HG02938 (cell line): ENCODE results near the gene KIF1C.
A peak's percentile ranks its signal among the peaks of the same experiment; 100 is the strongest.

Experiments
- ATAC-seq: cut with Tn5 transposase; IDR thresholded peaks from one replicate; pipeline ENCODE4 v1.9.1; 2021; ENCODE audit warnings: mild to moderate bottlenecking, moderate library complexity; ENCODE audit not compliant: unreplicated experiment

Gene KIF1C

DNA sequence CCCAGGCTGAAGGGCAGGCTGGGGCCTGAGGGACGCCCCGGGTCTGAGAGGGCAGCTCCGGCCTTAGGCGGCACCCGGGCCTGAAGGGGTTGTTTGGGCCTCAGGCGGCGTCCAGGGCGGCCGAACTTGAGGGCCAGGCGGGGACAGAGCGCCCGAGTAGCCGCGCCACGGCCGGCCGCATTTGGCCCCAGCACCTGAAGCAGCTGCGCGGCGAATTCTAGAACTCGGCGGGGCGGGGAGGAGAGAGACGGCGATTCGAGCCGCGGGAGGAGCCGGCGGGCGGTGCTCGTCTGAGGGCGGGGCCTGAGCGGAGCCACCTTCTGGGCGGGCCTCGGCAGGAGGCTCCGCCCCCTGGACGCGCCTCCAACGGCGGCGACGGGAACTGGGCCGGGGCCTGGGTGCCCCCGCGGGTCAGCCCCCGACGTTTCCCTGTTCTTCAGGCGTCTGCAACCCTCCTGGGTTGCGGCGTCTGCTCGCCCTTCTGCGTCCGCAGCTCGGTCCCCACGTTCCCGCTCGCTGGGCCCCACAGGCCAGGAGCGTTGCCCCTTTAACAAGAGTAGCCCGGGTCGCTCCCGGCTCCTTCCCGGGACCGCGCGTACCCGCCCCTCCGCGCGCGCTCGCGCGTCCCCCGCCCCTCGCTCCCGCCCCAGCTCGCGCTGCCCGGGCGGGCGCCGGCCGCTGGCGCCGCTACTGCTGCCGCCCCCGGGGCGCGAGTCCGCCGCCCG is at the start of gene KIF1C, which contains the start of gene INCA1:
KIF1C (plus strand) TSS at position 649 of the 725 bp plus-strand sequence. CDS start 2,297 bp downstream, outside the sequence.
INCA1 (minus strand) TSS at position 221 of the 725 bp plus-strand sequence. CDS start 3,085 bp downstream, outside the sequence.
- ATAC-seq = peak; percentile 78

- peak; percentile 24 for ATAC-seq
Measured at GRCh38 chr17:4948166-4948930, 49.4 kb upstream of the KIF1C start, which contains the start of gene PFN1. TSS of gene PFN1 (minus strand) at chr17:4948530. CDS start at chr17:4948394, 136 bp downstream.

DNA sequence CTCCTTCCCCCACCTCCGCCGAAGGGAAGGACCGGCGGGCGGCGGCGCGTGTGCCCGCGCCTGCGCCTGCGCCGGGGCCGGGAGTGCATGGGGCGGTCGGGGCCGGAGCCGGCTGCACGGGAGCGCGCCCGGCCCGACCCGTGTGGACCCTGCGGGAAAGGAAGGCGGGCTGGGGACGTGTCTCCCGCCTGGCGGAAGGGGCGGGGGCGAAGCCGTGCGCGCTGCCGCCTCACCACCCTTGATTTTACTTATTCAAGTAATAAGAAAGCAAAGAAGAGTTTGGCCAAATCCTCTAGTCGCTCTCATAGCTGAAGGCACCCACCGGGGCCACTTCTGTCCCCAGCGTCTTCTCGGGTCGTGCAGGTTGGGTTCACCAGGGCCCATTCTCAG is 48.8 kb upstream of the KIF1C start:
- peak; percentile 18 for ATAC-seq

GRCh38 chr17:4949321-4950074 is 48.3 kb upstream of the KIF1C start:
- ATAC-seq = peak; percentile 9

DNA sequence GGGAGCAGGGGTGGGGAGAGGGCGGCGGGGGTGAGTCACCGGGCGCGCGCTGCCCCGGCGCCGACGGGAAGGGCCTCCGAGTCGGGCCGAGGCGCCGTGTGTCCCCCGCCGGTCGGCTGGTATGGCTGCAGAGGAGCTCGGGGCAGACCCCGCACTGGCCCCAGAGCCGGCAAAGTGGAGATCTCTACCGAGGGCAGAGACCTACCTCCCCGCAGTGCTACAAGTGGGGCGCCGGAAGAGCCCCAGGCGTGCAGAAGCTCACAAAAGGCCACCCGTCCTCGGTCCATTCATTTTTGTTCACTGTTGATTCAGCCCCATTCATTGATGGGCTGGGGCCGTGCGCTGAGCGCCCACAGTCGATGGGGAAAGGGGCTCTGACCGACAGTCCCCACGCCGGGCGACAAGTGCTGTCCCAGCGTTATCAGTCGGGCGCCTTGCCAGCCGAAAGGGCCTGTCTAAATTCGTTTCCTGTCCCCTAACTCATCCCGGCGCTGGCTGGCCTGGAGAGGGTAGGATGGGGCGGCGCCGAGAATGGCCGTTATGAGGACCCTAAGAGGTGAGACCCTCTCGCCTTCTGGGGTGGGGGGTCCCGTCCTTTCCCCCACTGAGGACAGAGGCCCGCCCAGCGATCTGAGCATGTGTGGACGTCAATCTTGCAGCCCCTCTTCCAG is 47.5 kb upstream of the KIF1C start:
- peak; percentile 3 for ATAC-seq

GRCh38 chr17:4950746-4951204 is 47.0 kb upstream of the KIF1C start, which contains the start of gene ENO3:
TSS of gene ENO3 (plus strand) at chr17:4951119. CDS start at chr17:4951830, 711 bp downstream.
- ATAC-seq = no peak

GRCh38 chr17:4951486-4951885 is 46.3 kb upstream of the KIF1C start:
- no peak for ATAC-seq

DNA sequence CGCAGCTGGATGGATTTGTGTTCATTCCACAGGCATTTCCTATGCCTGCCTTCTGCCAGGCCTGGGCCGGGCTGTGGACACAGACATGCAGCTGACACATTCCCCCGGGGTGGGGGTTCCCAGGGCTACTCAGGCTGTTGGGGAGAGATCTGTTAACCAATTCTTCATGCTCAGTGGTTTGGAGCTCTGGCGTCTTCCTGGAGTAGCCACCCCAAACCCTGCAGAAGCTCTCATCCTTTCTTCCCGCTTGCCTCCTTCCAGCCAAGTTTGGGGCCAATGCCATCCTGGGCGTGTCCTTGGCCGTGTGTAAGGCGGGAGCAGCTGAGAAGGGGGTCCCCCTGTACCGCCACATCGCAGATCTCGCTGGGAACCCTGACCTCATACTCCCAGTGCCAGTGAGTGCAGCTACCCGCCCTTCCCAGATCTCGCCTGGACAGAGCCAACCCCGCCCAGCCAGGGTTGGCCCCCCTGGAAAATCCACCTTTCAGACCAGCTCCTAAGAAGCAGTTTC is 44.2 kb upstream of the KIF1C start:
- ATAC-seq = no peak

- no peak for ATAC-seq
Measured at GRCh38 chr17:4955091-4955490, 42.7 kb upstream of the KIF1C start.

GRCh38 chr17:4956493-4957061 is 41.2 kb upstream of the KIF1C start:
- no peak for ATAC-seq

DNA sequence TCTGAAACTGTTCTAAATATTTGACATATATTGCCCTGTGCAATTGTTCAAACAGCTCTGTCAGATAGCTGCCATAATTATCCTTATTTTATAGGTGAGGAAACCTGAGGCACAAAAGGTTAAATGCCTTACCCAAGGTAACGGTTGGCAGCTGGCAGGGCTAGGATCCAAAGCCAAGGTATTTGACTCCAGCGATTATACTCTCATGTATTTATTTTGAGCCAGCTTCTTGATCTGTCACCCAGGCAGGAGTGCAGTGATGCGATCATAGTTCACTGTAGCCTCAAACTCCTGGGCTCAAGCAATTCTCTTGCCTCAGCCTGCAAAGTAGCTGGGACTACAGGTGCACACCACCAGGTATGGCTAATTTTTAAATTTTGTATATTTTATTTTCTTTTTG is 39.6 kb upstream of the KIF1C start:
- ATAC-seq = no peak

DNA sequence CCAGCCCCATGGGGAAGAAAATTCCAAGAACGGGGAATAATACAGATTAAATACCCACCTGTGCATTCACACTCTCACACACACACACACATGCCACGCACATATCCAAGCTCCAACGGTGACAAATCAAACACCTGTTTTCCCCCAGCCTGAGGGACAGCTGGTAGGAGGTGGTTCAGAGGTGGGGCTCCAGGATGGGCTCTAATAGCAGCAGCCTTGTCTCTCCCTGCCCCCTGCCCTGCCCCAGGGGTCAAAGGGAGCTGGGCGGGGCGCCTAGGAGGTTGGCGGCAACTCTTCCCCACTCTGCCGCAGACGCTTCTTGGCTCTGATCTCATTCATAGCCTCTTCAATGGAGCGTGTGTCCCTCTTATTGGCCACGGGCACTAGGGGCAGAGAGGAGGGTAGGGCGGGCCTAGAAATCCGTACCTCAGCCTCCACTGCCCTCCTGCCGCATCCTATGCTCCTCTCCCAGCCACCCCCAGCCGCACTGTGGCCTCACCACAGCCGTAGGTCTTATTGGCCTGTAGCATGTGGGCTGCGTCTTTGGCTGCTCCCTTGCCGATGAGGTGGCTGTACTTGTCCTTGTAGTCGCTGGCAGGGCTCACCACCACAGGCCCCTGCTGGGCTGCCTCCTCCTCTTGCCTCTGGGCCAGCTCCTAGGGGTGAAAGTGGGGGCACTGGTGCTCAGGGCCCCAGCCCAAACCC is 38.3 kb upstream of the KIF1C start:
- ATAC-seq = no peak

DNA sequence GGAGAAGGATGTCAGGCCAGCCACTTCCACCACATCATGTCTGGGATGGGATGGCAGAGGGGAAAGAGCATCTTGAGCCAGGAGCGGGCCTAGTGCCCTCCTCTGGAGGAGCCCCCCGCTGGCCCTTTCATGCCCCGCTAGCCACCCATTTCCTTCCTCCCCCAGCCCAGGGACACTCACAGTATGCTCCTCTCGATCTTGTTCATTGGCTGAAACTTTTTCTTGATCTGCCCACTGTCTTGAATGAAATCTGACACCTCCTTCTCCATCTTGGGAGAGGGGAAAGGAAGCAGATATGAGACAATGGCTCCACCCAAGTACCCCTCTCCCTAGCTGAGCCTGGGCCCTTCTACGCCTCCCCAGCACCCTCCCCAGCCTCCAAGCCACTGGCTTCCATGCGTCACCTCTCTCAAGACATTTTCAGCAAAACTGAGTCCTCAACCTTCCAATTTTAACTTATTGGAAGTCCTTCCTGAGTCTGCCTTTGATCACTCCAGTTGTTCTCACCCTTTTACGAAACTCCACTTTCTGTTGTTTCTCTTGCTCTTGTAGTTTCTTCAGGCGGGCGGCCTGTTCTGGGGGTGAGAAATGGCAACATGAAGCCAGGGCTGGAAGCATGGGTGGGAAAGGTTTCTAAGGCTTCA is 37.3 kb upstream of the KIF1C start:
- ATAC-seq = no peak

GRCh38 chr17:4965311-4965986 is 32.3 kb upstream of the KIF1C start:
- ATAC-seq = no peak

- peak; percentile 79 for ATAC-seq
Measured at GRCh38 chr17:4966844-4967538, 30.8 kb upstream of the KIF1C start.

DNA sequence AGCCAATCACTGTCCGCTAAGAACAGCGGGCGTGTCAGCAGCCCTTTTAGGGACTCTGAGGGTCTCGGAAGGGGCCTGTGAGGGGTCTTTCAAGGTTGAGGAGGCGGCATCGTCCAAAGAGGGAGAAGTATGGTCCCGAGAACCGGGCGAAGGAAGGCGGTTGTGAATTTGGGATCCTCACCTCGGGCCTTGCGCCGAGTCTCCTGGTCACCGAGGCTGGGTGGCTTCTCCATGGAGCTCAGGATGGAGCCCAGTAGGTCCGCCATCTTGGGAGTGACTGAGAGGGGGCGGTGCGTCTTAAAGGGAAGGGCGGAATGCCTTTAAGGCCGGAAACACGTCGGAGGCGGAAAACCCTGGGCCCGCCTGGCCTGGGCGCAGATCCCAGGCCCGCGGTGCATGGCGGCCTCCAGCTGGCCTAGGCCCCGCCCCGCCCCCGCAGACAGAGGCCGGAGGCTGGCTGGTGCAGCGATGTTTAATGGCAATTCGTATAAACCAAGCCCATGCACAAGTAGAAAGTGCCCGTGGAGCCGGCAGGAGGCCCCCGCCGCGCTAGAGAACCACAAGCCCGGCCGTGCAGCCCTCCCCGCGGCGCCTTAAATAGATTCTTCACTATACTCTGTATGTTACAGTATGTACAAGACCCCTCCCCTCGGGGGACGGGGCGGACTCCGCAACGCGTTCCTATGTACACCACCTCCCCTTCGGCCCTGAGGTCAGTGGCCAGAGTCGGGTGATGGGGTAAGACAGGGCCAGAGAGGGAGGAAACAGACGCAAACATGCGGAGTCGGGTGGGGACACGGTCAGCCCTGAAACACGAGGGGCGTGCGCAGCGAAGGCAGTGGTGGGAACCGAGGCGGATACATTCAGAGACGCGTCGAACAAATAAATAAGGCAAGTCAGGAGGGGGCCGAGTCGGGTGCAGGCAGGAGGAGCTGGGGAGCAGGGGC is 29.9 kb upstream of the KIF1C start, which contains the start of gene SPAG7:
SPAG7 (minus strand) TSS at position 279 of the 947 bp plus-strand sequence; CDS start at position 266, 13 bp downstream.
- ATAC-seq = peak; percentile 40
